Measurements from ENCODE around the gene E2F8. TPM values are rescaled to one million over a fixed set of nuclear protein-coding genes. Genes with fewer than 3 reads are reported as not detected.

Gene E2F8
- total RNA-seq, 2 donors from 2014 or later = 15.7 to 26.1 TPM

GRCh38 chr11:19243143-19243542 is 2.4 kb upstream of the E2F8 start:
- H3K9me3 Mint-ChIP-seq = no peaks in the 10 kb centered on the region
- peak overlapping the region; percentile 90 for H3K4me3 Mint-ChIP-seq
- peaks cover 18% of the 10 kb centered on the region for H3K36me3 Mint-ChIP-seq (ENCODE audit: low read depth)
- peaks cover 32% of the 10 kb centered on the region for H3K27me3 Mint-ChIP-seq
- H3K27ac Mint-ChIP-seq = no peak overlapping the region
- no peak for ATAC-seq (replicated peaks)
- peaks cover 5% of the 10 kb centered on the region for H3K4me1 Mint-ChIP-seq

- Mint-ChIP-seq H3K27ac (peak overlapping the region; percentile 88), H3K9me3 (no peaks in the 10 kb centered on the region), H3K4me1 (peaks cover 5% of the 10 kb centered on the region), H3K27me3 (peaks cover 29% of the 10 kb centered on the region), H3K4me3 (peak overlapping the region; percentile 90), H3K36me3 (ENCODE audit: low read depth) (peaks cover 26% of the 10 kb centered on the region)
- ATAC-seq (replicated peaks) = no peak
Observed at GRCh38 chr11:19242179-19242932, 1.6 kb upstream of the E2F8 start.

GRCh38 chr11:19241260-19242178 is 774 bp upstream of the E2F8 start:
- H3K27ac Mint-ChIP-seq = peak overlapping the region; percentile 69
- peak; percentile 43 for ATAC-seq (replicated peaks)
- H3K4me1 Mint-ChIP-seq = peaks cover 5% of the 10 kb centered on the region
- H3K9me3 Mint-ChIP-seq = no peaks in the 10 kb centered on the region
- peak overlapping the region; percentile 90 for H3K4me3 Mint-ChIP-seq
- peaks cover 24% of the 10 kb centered on the region for H3K27me3 Mint-ChIP-seq
- peaks cover 34% of the 10 kb centered on the region for H3K36me3 Mint-ChIP-seq (ENCODE audit: low read depth)

- no peaks in the 10 kb centered on the region for H3K9me3 Mint-ChIP-seq
Observed at GRCh38 chr11:19239039-19239438, 1.7 kb downstream of the E2F8 start.

GRCh38 chr11:19237813-19238212 is 2.9 kb downstream of the E2F8 start:
- H3K36me3 Mint-ChIP-seq (ENCODE audit: low read depth) = peaks cover 55% of the 10 kb centered on the region
- H3K4me3 Mint-ChIP-seq = no peak overlapping the region
- H3K9me3 Mint-ChIP-seq = no peaks in the 10 kb centered on the region
- H3K4me1 Mint-ChIP-seq = peaks cover 9% of the 10 kb centered on the region
- no peak for ATAC-seq (replicated peaks)
- peaks cover 9% of the 10 kb centered on the region for H3K27me3 Mint-ChIP-seq
- H3K27ac Mint-ChIP-seq = no peak overlapping the region

More at GRCh38 chr11:19239039-19239438, 1.7 kb downstream of the E2F8 start:
- peaks cover 55% of the 10 kb centered on the region for H3K36me3 Mint-ChIP-seq (ENCODE audit: low read depth)
- peaks cover 13% of the 10 kb centered on the region for H3K27me3 Mint-ChIP-seq
- ATAC-seq (replicated peaks) = no peak
- H3K4me1 Mint-ChIP-seq = peaks cover 5% of the 10 kb centered on the region
- H3K27ac Mint-ChIP-seq = no peak overlapping the region
- H3K4me3 Mint-ChIP-seq = peak overlapping the region; percentile 49

GRCh38 chr11:19237381-19237780 is 3.4 kb downstream of the E2F8 start:
- H3K36me3 Mint-ChIP-seq (ENCODE audit: low read depth) = peaks cover 55% of the 10 kb centered on the region
- H3K4me3 Mint-ChIP-seq = no peak overlapping the region
- H3K27ac Mint-ChIP-seq = no peak overlapping the region
- ATAC-seq (replicated peaks) = no peak
- peaks cover 5% of the 10 kb centered on the region for H3K27me3 Mint-ChIP-seq
- peaks cover 10% of the 10 kb centered on the region for H3K4me1 Mint-ChIP-seq
- H3K9me3 Mint-ChIP-seq = no peaks in the 10 kb centered on the region

GRCh38 chr11:19234231-19234817 is 6.4 kb downstream of the E2F8 start:
- no peak for ATAC-seq (replicated peaks)
- Mint-ChIP-seq H3K4me3 (no peak overlapping the region), H3K9me3 (no peaks in the 10 kb centered on the region), H3K36me3 (ENCODE audit: low read depth) (peaks cover 49% of the 10 kb centered on the region), H3K4me1 (peaks cover 5% of the 10 kb centered on the region), H3K27ac (no peak overlapping the region), H3K27me3 (no peaks in the 10 kb centered on the region)

GRCh38 chr11:19232910-19233503 is 7.7 kb downstream of the E2F8 start:
- peaks cover 36% of the 10 kb centered on the region for H3K36me3 Mint-ChIP-seq (ENCODE audit: low read depth)
- peak; percentile 80 for ATAC-seq (replicated peaks)
- no peaks in the 10 kb centered on the region for H3K9me3 Mint-ChIP-seq
- H3K27ac Mint-ChIP-seq = no peak overlapping the region
- no peaks in the 10 kb centered on the region for H3K27me3 Mint-ChIP-seq
- H3K4me1 Mint-ChIP-seq = peaks cover 5% of the 10 kb centered on the region
- no peak overlapping the region for H3K4me3 Mint-ChIP-seq

GRCh38 chr11:19229671-19230070 is 11.1 kb downstream of the E2F8 start:
- no peak for ATAC-seq (replicated peaks)
- peaks cover 5% of the 10 kb centered on the region for H3K4me1 Mint-ChIP-seq
- peaks cover 6% of the 10 kb centered on the region for H3K36me3 Mint-ChIP-seq (ENCODE audit: low read depth)
- no peaks in the 10 kb centered on the region for H3K9me3 Mint-ChIP-seq
- H3K27me3 Mint-ChIP-seq = no peaks in the 10 kb centered on the region
- H3K4me3 Mint-ChIP-seq = no peak overlapping the region
- no peak overlapping the region for H3K27ac Mint-ChIP-seq

- Mint-ChIP-seq H3K36me3 (ENCODE audit: low read depth) (no peaks in the 10 kb centered on the region), H3K9me3 (no peaks in the 10 kb centered on the region), H3K4me1 (peaks cover 5% of the 10 kb centered on the region), H3K27me3 (no peaks in the 10 kb centered on the region), H3K4me3 (no peak overlapping the region), H3K27ac (no peak overlapping the region)
- ATAC-seq (replicated peaks) = no peak
Observed at GRCh38 chr11:19228968-19229367, 11.8 kb downstream of the E2F8 start.

GRCh38 chr11:19226378-19227195 is 14.2 kb downstream of the E2F8 start:
- ATAC-seq (replicated peaks) = no peak
- Mint-ChIP-seq H3K4me1 (no peaks in the 10 kb centered on the region), H3K9me3 (peaks cover 4% of the 10 kb centered on the region), H3K27me3 (no peaks in the 10 kb centered on the region), H3K27ac (no peak overlapping the region), H3K36me3 (ENCODE audit: low read depth) (no peaks in the 10 kb centered on the region), H3K4me3 (no peak overlapping the region)

- H3K9me3 Mint-ChIP-seq = peaks cover 4% of the 10 kb centered on the region
- H3K27me3 Mint-ChIP-seq = no peaks in the 10 kb centered on the region
- H3K36me3 Mint-ChIP-seq (ENCODE audit: low read depth) = no peaks in the 10 kb centered on the region
Observed at GRCh38 chr11:19225581-19225980, 15.2 kb downstream of the E2F8 start.

GRCh38 chr11:19225123-19225522 is 15.6 kb downstream of the E2F8 start:
- Mint-ChIP-seq H3K4me1 (no peaks in the 10 kb centered on the region), H3K27me3 (no peaks in the 10 kb centered on the region), H3K27ac (no peak overlapping the region), H3K36me3 (ENCODE audit: low read depth) (no peaks in the 10 kb centered on the region), H3K9me3 (peaks cover 4% of the 10 kb centered on the region), H3K4me3 (no peak overlapping the region)
- no peak for ATAC-seq (replicated peaks)

More at GRCh38 chr11:19225581-19225980, 15.2 kb downstream of the E2F8 start:
- Mint-ChIP-seq H3K4me3 (no peak overlapping the region), H3K27ac (no peak overlapping the region), H3K4me1 (no peaks in the 10 kb centered on the region)
- no peak for ATAC-seq (replicated peaks)

All from activated T-helper 17 cell treated with anti-CD3 and anti-CD28 coated beads, Interleukin-2, amount 50 U/mL, for 72 hours (primary cell).